NCI-H187 treated with DMSO at 0.1 percent for 48 hours (cell line): ENCODE results near the gene POLR2J2.
"Not testable (repeated sequence)": the region's sequence is repeated elsewhere in the genome, so short reads cannot be mapped to it uniquely, and the experiment has no call there.

Experiments
- DNase-seq: peaks from one replicate; lab custom pipeline; 2025; lab: John Stamatoyannopoulos, UW

The POLR2J2 gene

DNA sequence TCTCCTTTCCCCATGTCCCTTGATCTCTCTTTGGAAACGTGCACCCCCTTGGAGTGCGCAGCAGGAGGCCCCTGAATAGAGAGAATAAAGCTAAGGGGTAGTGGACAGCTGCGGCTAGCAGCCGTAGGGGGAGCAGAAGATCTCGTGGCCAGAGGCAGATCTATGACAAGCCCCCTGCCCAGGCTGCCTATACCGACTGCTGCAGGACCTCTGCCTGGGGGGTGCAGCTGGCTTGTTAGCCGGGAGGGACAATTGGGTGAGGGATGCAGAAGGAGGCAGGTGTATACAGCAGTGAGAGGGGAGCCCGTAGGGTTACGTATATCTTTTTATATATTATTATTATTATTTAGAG is 469 bp upstream of the POLR2J2 start:
- DNase-seq: not testable (repeated sequence)

DNA sequence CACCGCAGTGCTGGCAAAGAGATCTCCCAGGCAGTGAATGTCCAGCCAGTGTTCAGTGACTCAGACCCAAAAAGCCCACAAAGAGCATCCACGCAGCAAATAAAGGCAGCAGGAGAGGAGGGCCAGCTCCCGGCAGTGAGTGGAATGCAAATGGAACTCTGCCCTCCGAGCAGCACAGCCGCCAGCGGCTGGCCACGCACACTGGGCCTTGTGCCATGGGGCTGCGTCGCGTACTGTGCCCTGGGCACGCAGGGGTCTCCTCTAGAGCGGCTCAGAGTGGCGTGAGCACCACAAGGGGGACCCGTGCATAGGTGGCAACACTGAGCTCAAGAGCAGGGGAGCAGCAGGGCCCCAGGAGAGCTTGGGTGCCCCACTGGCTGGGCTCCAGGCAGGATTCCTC is 3.9 kb downstream of the POLR2J2 start:
- not testable (repeated sequence) for DNase-seq

DNA sequence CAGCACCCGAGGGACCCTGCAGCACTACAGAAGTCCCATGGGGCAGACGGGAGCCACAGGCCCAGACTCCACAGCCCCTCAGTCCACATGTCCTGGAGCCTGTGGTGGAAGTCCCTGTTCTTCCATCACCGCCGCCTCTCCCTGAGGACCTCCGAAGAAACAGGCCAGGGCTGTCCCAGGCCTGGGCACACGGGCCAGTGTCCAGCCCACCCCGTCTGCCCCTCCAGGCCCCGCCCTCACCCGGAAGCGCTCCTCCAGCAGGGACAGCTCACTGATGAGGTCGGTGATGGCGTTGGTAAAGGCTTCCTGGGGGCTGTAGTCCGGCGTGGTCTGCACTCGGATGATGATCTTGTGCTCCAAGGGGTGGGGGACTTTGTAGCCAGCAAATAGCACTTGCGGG is 4.6 kb downstream of the POLR2J2 start:
- not testable (repeated sequence) for DNase-seq

DNA sequence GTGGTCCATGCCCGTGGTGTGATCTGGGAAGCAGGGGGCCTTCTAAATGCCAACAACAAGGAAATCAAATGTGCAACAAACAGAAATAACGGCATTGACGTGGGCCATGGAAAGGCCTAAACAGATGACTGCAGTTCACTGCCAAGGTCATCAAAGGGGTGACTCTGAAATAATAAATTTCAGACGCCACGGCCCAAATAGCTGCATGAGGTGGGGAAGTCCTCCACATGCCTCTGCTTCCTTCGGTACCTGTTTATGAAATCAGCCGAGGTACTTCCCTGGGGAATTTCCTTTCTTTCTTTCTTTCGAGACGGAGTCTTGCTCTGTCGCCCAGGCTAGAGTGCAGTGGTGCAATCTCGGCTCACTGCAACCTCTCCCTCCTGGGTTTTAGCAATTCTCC is 6.7 kb downstream of the POLR2J2 start:
- DNase-seq: not testable (repeated sequence)

GRCh38 chr7:102649924-102650323 is 21.5 kb downstream of the POLR2J2 start, which contains the start of gene SPDYE2B:
Gene SPDYE2B (plus strand): TSS chr7:102650319. CDS start chr7:102652349, 2,030 bp downstream.
- DNase-seq: not testable (repeated sequence)

- not testable (repeated sequence) for DNase-seq
Measured at GRCh38 chr7:102647813-102648212, 23.6 kb downstream of the POLR2J2 start.

DNA sequence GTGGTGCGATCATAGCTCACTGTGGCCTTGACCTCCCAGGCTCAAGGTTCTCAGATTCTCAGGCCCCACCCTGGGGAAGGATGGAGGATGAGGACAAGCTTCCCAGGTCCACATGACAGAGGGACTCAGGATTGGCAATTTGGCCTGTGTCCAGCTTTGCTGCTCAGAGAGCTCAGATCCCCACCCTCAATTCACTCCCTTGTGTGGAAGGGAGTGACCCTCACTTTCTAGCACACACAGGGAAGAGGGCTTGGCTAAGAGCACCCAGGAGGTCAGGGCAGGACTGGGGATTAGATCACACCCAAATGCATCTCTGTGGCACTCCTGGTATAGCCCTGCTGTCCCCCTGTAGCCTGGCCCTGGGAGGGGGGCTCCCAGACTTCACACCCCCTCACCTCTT is 28.1 kb downstream of the POLR2J2 start:
- not testable (repeated sequence) for DNase-seq

DNA sequence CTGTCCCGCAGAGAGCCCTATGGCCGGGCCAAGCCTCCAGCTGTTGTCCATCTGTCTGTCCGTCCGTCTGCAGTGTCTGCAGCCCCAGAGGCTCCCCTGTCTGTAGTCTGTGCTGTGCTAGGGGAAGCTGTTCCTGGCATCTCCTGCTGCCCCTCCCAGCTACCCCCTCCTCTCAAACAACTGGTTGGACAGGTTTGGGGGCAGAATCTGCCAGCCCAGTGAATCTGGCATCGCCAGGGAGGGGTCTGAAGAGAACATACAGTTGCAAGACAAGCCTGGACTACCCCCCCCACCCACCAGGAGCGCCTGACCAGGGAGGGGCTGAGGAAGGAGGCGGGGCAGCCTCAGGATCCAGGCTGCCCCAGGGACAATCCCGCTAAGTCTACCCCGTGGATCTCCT is 28.8 kb downstream of the POLR2J2 start, which contains the start of gene UPK3BL1:
TSS of gene UPK3BL1 (minus strand) at position 101 of the 400 bp plus-strand sequence. CDS start at position 51, 50 bp downstream.
- DNase-seq: not testable (repeated sequence)

DNA sequence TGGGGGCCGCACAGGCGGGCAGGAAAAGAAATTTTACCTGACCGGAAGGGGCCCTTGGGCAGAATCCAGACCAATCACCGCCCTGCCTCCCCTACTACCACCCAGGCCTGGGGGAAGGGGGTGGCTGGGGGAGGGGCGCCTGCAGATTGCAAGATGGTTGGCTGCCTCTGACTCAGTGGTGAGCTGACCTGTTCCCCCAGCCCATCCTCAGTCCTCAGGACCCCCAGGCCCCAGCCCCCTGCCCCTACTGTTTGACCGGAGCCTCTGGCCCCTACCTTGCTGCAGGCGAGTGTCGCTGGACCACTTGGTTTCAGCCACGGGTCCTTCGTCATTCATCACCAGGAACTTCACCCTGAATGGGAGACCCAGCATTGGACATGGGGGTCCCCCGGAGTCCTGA is 32.6 kb downstream of the POLR2J2 start:
- not testable (repeated sequence) for DNase-seq

GRCh38 chr7:102636956-102637355 is 34.5 kb downstream of the POLR2J2 start:
- DNase-seq: not testable (repeated sequence)

DNA sequence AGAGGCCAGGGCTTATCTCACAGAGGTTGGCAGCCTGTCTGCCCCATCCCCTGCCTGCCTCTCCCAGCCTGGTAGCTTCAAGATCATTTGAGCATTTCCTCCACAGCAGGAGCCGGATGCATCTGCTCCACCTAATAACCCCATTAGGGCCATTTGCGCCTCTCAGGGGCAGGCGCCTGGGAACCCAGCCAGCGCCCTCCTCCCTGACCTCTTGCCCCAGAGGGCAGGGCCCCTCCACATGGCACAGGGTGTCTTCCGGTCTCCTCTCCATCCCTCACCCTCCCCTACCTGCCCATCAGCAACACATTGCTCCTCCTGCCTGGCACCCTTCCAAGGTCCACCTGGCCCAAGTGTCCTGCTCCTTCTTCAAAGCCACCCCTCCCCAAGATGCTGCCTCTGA is 36.1 kb downstream of the POLR2J2 start:
- not testable (repeated sequence) for DNase-seq

DNA sequence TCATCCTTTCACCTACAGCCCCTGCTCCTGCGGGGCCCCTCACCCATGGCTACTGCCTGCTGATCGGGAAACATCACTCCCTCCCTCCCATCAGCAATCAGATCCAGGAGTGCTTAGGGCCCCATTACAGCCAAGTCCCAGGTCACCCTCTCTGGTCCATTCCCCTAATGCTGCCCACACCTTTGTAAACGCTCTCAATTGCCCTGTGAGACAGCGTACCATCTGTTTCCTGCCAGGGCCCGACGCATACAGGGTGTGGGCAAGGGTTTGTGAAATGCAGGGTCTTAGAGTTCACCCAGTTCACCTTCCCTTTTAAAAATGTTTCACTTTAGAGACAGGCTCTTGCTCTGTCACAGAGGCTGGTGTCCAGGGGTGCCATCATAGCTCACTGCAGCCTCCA is 37.2 kb downstream of the POLR2J2 start:
- DNase-seq: not testable (repeated sequence)

DNA sequence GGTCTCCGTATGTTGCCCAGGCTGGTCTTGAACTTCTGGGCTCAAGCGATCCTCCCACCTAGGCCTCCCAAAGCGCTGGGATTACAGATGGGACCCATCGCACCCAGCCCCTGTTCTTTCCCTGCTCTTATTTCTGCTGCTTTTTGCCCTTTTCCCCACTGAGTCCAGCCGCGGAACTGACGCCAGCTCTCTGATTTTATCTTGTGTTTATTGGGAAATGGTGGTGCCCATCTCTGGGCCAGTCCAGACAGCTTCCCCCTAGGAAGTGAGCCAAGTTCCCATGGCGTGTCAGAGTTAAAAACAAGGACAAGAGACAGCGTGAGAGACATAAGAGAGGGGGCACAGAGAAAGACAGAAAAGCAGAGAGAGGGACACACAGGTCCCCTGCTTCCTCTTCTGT is 40.8 kb downstream of the POLR2J2 start:
- not testable (repeated sequence) for DNase-seq

DNA sequence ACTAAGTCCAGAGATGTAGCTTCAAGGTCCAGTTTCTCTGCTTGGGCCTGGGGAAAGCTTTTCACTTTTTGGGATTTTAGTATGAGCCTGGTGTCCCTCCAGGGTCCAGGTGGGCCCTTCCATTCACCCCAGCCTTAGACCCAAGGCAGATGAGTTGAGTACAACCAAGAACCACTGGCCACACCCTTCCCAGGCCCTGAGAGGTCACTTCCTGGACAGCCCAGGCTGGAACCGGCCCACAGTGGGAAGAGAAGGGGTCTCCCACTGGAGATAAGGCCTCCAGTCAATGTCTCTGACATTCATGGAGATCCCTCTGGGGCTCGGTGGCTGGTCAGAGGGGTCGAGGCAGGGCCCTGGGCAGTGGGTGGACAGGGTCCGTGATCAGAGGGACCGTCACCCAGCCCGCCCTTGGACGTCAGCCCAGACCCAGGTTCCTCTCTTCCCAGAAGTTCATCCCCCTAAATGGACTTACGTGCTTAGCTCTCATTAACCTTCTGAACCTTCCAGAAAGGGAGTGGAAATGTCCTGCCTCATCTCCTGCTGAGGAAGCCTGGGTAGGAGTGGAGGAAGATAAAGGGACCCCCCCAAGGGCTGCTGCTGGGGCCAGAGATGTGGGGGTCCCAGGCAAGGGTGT is 44.1 kb downstream of the POLR2J2 start:
- DNase-seq: not testable (repeated sequence)

GRCh38 chr7:102618122-102618521 is 53.3 kb downstream of the POLR2J2 start:
- not testable (repeated sequence) for DNase-seq

- DNase-seq: not testable (repeated sequence)
Measured at GRCh38 chr7:102616507-102617125, 54.8 kb downstream of the POLR2J2 start, which contains the start of gene RASA4. Gene RASA4 (minus strand): TSS chr7:102616756. CDS start chr7:102616689, 67 bp downstream.
